Esophagus mucosa (tissue), 1 donor: ENCODE measurements around the gene LRFN5. TPM values are rescaled to one million over a fixed set of nuclear protein-coding genes. Genes with fewer than 3 reads are reported as not detected.
"Not testable (repeated sequence)": the region's sequence is repeated elsewhere in the genome, so short reads cannot be mapped to it uniquely, and the experiment has no call there.

Experiments
- ATAC-seq: fragments of 200-7000 bp; cut with Tn5 transposase; one replicate; pipeline ENCODE4 v1.9.1; 2020
- total RNA-seq: library from RNA; stranded (reverse); gene quantifications from one replicate; pipeline ENCODE4 v1.2.4, GENCODE V29; 2023
- donor health status: DM: yes; HTN: yes; CAD: no.

The LRFN5 gene
- total RNA-seq, 1 donor from 2014 or later = 0.20 TPM

- ATAC-seq = no peak
These were observed 294.0 kb downstream of the LRFN5 start for GRCh38 chr14:41900644-41901043.

GRCh38 chr14:41901089-41901488 is 294.4 kb downstream of the LRFN5 start:
- ATAC-seq = no peak

DNA sequence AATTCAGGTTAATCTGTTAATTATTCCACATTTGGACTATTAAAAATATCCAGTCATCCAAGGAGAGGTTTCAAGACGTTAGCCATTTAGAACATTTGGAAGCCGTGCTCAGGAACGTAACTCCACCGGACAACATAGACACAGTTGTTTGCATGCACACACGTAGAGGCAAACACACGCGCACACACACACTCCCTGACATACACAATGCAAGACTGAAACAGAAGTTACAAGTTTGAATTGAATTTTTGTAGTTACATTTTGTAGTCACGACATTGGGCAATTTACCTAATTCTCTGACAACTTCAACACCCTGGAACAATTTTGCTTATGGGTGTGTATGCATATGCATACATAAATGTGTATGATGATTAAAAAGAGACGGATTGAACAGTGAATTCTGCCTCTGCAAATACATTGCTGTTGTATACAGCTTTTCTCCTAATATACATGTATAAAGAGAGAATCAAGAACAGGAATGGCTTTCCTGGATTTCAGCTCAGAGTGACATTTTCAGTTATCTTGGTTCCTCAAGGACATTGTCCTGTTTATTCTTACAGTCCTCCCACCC is 298.8 kb downstream of the LRFN5 start:
- no peak for ATAC-seq

DNA sequence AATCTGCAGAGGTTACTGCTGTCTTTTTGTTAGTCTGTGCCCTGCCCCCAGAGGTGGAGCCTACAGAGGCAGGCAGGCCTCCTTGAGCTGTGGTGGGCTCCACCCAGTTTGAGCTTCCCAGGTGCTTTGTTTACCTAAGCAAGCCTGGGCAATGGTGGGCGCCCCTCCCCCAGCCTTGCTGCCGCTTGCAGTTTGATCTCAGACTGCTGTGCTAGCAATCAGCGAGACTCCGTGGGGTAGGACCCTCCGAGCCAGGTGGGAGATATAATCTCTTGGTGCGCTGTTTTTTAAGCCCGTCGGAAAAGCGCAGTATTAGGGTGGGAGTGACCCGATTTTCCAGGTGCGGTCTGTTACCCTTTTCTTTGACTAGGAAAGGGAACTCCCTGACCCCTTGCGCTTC is 304.5 kb downstream of the LRFN5 start:
- not testable (repeated sequence) for ATAC-seq

GRCh38 chr14:41913398-41913797 is 306.7 kb downstream of the LRFN5 start:
- ATAC-seq = no peak

DNA sequence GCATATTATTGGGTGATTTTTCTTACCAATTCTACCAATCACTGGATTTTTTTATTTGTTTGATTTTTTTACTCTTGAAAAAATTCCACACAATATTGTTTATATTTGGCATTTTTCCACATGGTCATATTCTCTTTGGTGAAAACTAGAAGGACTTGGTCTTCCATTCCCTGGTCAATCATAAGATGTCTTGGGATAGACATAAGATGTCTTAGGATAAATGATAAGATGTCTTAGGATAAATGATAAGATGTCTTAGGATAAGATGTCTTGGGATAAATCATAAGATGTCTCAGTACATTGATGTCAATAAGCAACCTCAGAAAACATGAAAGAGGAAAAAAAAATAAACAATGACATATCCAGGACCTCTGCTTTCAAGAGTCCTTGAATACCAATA is 309.1 kb downstream of the LRFN5 start:
- ATAC-seq = no peak

DNA sequence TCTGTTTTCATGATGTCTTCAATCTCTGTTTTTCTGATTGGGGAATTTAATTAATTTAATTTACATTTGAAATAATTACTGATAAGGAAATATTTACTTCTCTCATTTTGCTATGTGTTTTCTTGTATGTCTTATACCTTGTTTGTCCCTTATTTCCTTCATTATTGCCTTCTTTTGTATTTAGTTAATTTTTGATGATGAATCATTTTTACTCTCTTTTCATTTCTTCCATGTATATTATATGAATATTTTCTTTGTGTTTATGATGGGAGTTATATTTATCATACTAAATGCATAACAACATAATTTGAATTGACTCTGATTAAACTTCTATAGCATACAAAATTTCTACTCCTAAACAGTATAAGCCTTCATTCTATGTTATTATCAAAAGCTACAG is 309.6 kb downstream of the LRFN5 start:
- no peak for ATAC-seq

DNA sequence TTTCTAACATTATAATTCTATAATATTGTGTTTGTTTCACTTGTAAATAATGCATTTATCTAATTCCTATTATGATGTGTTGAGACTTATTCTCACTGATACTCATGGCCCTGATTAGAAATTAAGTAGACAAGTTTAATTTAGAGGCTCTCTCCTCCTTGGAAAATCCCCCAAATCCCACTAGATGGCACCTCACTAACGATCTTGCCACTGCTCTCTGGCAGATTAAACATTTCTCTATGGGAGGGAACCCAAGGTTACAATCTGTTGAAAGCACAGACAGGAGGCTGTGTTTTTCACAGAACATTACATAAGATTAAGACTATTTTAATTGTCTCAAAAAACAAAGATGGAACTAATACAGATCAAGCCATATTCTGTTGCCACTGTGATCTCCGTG is 318.7 kb downstream of the LRFN5 start:
- ATAC-seq = no peak

DNA sequence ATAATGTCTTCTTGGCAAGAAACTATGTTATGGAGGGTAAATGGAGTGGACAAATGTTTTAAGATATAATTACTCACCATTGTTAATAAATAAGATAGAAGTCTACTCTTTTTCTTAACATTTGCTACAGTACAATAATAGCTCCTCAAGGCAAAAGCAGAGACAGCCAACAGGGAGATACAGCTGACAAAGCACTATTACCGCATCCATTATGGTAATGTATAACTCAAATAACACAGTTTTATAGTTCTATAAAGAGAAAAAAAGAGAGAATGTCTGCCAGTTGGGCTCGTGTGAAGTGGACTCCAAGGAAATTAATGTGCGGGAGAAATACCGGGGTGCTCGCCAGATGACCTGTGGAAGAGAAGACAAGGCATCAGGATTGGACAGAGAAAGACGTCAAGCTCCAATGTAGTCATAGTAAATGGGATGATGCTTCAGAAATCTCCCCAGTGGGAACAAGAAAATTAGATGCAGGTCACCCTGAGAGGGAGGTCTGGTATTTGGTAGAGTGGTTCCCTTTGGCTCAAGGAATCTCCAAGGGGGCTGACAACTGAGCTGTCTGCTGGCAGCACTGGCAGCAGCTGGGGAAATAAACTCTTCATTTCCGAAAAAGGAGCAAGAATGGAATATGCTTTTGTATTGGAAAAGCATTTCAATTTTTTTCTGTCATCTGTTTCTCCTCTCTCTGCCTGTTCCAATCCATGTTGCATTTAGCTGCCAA is 343.9 kb downstream of the LRFN5 start:
- ATAC-seq = no peak
